GM12891 (cell line): ENCODE results near the gene KRT6A.

Experiments used
- PAX5 ChIP-seq: IDR thresholded peaks from 2 replicates; pipeline ENCODE4 v1.6.1; 2011; ENCODE audit warnings: low read length, moderate library complexity, mild to moderate bottlenecking; ENCODE audit not compliant: insufficient read depth, severe bottlenecking
- POLR2A ChIP-seq: IDR thresholded peaks from 2 replicates; pipeline ENCODE4 v1.6.1; 2011; ENCODE audit warnings: low read depth, low read length, control low read depth
- POLR2AphosphoS5 ChIP-seq: IDR thresholded peaks from 2 replicates; pipeline ENCODE4 v1.6.1; 2011; ENCODE audit warnings: low read depth, low read length, control low read depth
- TAF1 ChIP-seq: IDR thresholded peaks from 2 replicates; pipeline ENCODE4 v1.6.1; 2011; ENCODE audit warnings: low read depth, low read length, control low read depth

- TF ChIP-seq POLR2A (no peak), TAF1 (no peak), POLR2AphosphoS5 (no peak), PAX5 (no peak)
Observed at GRCh38 chr12:52508211-52508610, 15.2 kb upstream of the KRT6A start.
